Measurements from ENCODE around the gene P3H2. TPM values are rescaled to one million over a fixed set of nuclear protein-coding genes. Genes with fewer than 3 reads are reported as not detected.
A peak's percentile ranks its signal among the peaks of the same experiment; 100 is the strongest.

Gene P3H2
- total RNA-seq, 4 donors from 2014 or later, result 4.2 to 20.2 (median 5.7) TPM

GRCh38 chr3:190058521-190059241, 62.0 kb downstream of the P3H2 start:
- H3K36me3 ChIP-seq, result no peaks in the 10 kb centered on the region
- H3K27me3 ChIP-seq, result no peaks in the 10 kb centered on the region
- H3K27ac ChIP-seq, result peak overlapping the region in 2 of 3 donors; percentile 7
- WGBS, 2 donors, result 61 to 65% methylated on average over 4 of the region's 4 CpGs
- no peak for DNase-seq
- no peak overlapping the region for H3K4me3 ChIP-seq (replicated peaks in 1 of 3)
- TF ChIP-seq CTCF (IDR thresholded peaks at IDR 0.05) (no peak), POLR2A (IDR thresholded peaks at IDR 0.05) (no peak)
- no peaks in the 10 kb centered on the region for H3K9me3 ChIP-seq
- intact Hi-C loops (cut with DNase I), result no loop called here
- no peaks in the 10 kb centered on the region for H3K4me1 ChIP-seq

- no peaks in the 10 kb centered on the region for H3K9me3 ChIP-seq
- DNase-seq, result no peak
- H3K4me1 ChIP-seq, result no peaks in the 10 kb centered on the region
- H3K27me3 ChIP-seq, result no peaks in the 10 kb centered on the region
- H3K36me3 ChIP-seq, result no peaks in the 10 kb centered on the region
- TF ChIP-seq CTCF (IDR thresholded peaks at IDR 0.05), result no peak
- no peak for TF ChIP-seq POLR2A (IDR thresholded peaks at IDR 0.05)
- 64 to 70% methylated on average over 4 of the region's 4 CpGs for WGBS, 2 donors
- H3K4me3 ChIP-seq (replicated peaks in 1 of 3), result no peak overlapping the region
- intact Hi-C loops (cut with DNase I), result no loop called here
- H3K27ac ChIP-seq, result no peak overlapping the region
Measured at GRCh38 chr3:190056742-190057141, 64.0 kb downstream of the P3H2 start.

GRCh38 chr3:190055773-190056172, 64.9 kb downstream of the P3H2 start:
- Histone ChIP-seq H3K27me3 (no peaks in the 10 kb centered on the region), H3K27ac (no peak overlapping the region), H3K36me3 (no peaks in the 10 kb centered on the region), H3K4me1 (no peaks in the 10 kb centered on the region), H3K9me3 (no peaks in the 10 kb centered on the region), H3K4me3 (replicated peaks in 1 of 3) (no peak overlapping the region)
- no peak for TF ChIP-seq POLR2A (IDR thresholded peaks at IDR 0.05)
- no peak for TF ChIP-seq CTCF (IDR thresholded peaks at IDR 0.05)
- WGBS, 2 donors, result 90 to 91% methylated on average over 4 of the region's 4 CpGs
- intact Hi-C loops (cut with DNase I), result no loop called here
- no peak for DNase-seq

DNA sequence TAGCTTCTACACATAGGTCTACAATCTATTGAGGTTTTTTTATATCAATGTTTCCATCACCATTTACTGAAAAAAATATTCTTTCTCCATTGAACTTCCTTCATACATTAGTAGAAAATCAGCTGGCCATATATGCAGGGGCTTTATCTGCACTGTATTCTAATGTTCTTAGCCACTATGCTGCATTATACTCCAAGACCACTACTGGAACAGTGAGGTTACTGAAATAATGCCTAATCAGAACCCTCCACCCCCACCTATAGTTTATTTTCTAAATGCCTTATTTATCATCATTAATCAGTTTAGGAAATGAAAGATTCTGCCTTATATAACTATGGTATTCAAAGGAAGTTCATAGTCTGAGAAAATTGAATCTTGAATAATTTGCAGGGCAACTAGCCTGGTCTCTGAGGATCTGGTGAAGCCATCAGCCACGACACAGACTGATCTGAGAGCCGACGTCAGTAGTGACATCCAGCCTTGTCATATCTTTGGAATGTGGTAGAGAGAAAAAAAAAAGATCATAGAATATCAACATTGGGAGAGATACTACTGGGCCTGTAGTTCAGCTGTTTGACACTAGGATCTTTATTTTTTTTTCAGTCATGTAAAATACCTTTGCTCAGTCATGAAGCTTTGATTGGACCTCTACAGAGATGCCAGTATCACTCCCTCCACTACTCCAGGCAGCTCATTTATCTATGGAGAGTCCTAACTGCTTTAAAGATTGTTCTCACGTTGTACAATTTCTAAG, 66.6 kb downstream of the P3H2 start:
- no peak for DNase-seq
- Histone ChIP-seq H3K4me1 (no peaks in the 10 kb centered on the region), H3K27me3 (no peaks in the 10 kb centered on the region), H3K9me3 (no peaks in the 10 kb centered on the region), H3K4me3 (replicated peaks in 1 of 3) (no peak overlapping the region), H3K27ac (no peak overlapping the region), H3K36me3 (no peaks in the 10 kb centered on the region)
- 81 to 83% methylated on average over 4 of the region's 4 CpGs for WGBS, 2 donors
- intact Hi-C loops (cut with DNase I), result no loop called here
- no peak for TF ChIP-seq POLR2A (IDR thresholded peaks at IDR 0.05)
- no peak for TF ChIP-seq CTCF (IDR thresholded peaks at IDR 0.05)

DNA sequence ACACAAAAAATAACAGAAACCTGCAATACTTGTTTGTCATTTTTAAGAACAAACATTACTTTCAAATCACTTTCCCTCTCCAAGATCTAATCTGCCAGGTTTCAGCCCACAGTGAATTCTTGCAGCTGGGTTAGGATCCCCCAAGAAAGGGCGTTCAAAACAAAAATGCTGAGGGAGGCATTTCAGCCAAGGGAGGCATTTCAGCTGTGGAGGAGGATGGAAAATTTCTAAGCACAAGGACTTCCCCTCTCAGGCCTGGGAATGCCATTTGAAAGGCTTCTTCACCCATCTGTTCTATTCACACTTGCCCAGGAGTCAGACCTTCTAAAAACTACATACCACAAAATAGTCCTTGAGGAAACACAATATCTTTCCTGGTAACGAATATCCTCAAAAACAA, 69.1 kb downstream of the P3H2 start:
- WGBS, 2 donors, result 69 to 75% methylated on average over 2 of the region's 2 CpGs
- H3K4me1 ChIP-seq, result no peaks in the 10 kb centered on the region
- H3K27ac ChIP-seq, result no peak overlapping the region
- no peaks in the 10 kb centered on the region for H3K9me3 ChIP-seq
- intact Hi-C loops (cut with DNase I), result no loop called here
- no peaks in the 10 kb centered on the region for H3K27me3 ChIP-seq
- TF ChIP-seq POLR2A (IDR thresholded peaks at IDR 0.05), result no peak
- TF ChIP-seq CTCF (IDR thresholded peaks at IDR 0.05), result no peak
- H3K4me3 ChIP-seq (replicated peaks in 1 of 3), result no peak overlapping the region
- no peak for DNase-seq
- no peaks in the 10 kb centered on the region for H3K36me3 ChIP-seq

Data from thyroid gland (tissue), 4 donors.